GM13976 (cell line): ENCODE results near the gene CHRNA4.

Experiments
- DNase-seq: peaks from one replicate; pipeline ENCODE4 v3.0.0; 2012; ENCODE audit warnings: low spot score
- CTCF ChIP-seq: IDR thresholded peaks from 2 replicates; pipeline ENCODE4 v1.5.1; 2012; ENCODE audit warnings: borderline replicate concordance, mild to moderate bottlenecking; ENCODE audit not compliant: insufficient read depth; ENCODE audit errors: extremely low read depth, missing control alignments, control extremely low read depth
- in situ Hi-C: fragments of 300-500 bp; cut with MboI; formaldehyde crosslinking; loops from one replicate; pipeline ENCODE4 v1.12.0; 2022; ENCODE audit warnings: low sequenced_read_pairs, mixed read lengths, inconsistent platforms; ENCODE audit not compliant: unreplicated experiment

The CHRNA4 gene

DNA sequence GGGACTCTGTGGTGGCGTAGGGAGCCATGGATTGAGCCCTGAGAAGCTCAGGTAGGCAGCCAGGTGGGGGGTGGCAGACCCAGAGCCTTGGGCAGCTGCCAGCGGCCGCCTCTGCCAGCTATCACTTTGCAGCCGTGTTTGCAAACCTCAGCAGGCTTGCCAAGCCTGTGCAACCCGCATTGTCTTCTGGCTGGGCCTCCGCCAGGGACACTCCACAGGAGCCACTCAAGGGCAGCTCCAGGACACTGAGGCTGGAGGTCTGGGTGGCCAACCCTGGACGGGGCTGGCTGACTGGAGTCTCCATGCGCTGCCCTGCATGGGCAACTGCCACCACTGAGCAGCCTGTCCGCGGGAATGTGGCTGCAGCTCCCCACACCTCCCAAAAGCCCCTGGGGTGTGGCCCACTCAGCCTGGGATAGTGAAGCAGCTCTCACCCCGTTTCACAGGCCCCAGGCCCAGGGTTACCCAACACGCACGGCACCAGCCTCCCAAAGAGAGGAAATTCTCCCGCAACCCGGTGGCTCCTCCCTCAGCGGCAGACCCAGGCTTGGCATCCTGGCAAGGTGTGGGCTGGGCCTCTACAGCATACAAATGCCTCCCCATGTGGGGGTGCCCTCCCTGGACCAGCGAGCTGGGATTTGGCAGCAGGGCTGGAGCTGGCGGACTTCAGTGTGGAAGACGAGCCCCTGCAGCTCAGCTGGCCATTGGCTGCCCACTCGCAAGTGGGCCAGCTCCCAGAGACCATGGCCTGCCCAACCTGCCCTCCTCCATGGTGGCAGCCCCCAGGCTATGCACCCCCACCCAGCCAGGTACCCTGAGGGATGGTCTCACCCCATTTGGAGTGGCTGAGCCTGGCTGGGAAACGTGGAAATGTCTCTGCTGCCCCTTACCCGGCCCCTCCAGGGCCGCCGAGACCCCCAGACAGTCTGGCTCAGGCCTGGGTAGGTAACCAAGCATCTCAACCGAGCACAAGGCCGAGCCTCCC is 2.9 kb downstream of the CHRNA4 start:
- no peak for DNase-seq
- in situ Hi-C loops = no loop called here

DNA sequence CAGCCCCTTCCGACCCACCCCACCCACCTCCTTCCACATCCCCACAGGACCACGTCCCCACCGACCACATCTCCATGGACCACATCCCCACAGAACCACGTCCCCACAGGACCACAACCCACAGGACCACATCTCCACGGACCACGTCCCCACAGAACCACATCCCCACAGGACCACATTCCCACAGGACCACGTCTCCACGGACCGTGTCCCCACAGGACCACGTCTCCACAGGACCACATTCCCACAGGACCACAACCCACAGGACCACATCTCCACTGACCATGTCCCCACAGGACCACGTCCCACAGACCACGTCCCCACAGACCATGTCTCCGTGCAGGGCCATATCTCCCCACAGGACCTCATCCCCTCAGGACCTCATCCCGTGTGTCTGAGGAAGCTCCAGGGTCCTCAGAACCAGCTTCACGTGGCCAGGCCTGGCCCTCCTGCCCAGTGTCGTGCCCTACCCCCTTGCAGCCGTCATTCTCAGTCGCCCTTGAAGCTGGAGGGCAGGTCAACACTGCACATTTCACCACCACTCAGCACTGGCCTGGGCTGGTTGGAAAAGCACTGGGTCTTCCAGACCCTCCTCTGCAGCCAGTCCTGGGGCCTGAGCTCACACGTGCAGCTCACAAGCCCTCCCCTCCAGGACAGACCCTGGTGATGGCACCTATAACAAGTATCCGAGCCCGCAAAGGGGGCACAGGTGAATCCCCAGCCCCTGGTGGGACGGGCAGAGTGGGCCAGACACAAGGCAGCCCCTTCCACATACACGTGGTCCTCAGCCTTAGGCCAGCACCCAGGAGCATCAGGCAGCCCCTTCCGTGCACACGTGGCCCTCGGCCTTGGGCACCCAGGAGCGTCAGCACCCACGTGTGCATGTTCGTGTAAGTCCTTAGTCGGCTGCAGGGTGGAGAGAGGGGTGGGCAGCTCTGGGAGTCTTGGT is 3.9 kb downstream of the CHRNA4 start:
- DNase-seq = no peak
- no peak for TF ChIP-seq CTCF
- in situ Hi-C loops = no loop called here

More for the DNA sequence above, 2.9 kb downstream of the CHRNA4 start:
- TF ChIP-seq CTCF = no peak

GRCh38 chr20:63356511-63356910 is 4.6 kb downstream of the CHRNA4 start:
- DNase-seq = no peak
- no peak for TF ChIP-seq CTCF
- in situ Hi-C loops = no loop called here

DNA sequence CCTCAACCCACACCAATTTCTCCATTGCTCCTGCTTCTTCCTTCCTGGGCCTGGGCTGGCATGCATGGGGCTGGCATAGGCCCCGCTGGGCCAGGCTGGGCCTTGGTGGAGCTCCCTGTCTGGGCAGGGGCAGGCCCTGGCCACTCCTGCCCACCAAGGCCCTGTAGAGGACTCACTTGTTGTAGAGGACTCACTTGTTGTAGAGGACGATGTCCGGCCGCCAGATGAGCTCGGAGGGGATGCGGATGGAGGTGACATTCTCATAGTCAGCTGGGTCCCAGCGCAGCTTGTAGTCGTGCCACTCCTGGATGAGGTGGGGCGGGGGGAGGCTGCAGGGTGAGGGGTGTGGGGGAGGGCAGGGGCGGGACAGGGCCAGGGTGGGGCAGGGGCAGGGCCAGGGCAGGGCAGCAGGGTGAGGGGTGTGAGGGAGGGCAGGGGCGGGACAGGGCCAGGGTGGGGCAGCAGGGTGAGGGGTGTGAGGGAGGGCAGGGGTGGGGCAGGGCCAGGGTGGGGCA is 5.3 kb downstream of the CHRNA4 start:
- DNase-seq = no peak
- in situ Hi-C loops = no loop called here
- no peak for TF ChIP-seq CTCF

- DNase-seq = no peak
- in situ Hi-C loops = no loop called here
- TF ChIP-seq CTCF = no peak
These were observed 6.4 kb downstream of the CHRNA4 start for GRCh38 chr20:63354636-63355350.
